KG1 (cell line): ENCODE data around the gene DMWD.
"Not testable (repeated sequence)": the region's sequence is repeated elsewhere in the genome, so short reads cannot be mapped to it uniquely, and the experiment has no call there.

ENCODE experiments used
- DNase-seq: peaks from one replicate; lab custom pipeline; 2025; lab: John Stamatoyannopoulos, UW

The DMWD gene

GRCh38 chr19:45816236-45817009 is 23.8 kb upstream of the DMWD start:
- no peak for DNase-seq

- DNase-seq: no peak
Observed at GRCh38 chr19:45815481-45816216, 23.0 kb upstream of the DMWD start.

- DNase-seq: no peak
Observed at GRCh38 chr19:45814851-45815480, 22.3 kb upstream of the DMWD start, which contains the start of gene RSPH6A. Gene RSPH6A (minus strand): TSS chr19:45815308. CDS start chr19:45815176, 132 bp downstream.

- no peak for DNase-seq
Observed at GRCh38 chr19:45814166-45814780, 21.6 kb upstream of the DMWD start.

GRCh38 chr19:45812297-45812696 is 19.7 kb upstream of the DMWD start:
- no peak for DNase-seq

- DNase-seq: peak; percentile 26
Observed at GRCh38 chr19:45809643-45810159, 17.1 kb upstream of the DMWD start.

- DNase-seq: no peak
Observed at GRCh38 chr19:45805719-45806118, 13.1 kb upstream of the DMWD start.

GRCh38 chr19:45804959-45805230 is 12.2 kb upstream of the DMWD start:
- no peak for DNase-seq

GRCh38 chr19:45804140-45804958 is 11.7 kb upstream of the DMWD start:
- no peak for DNase-seq

GRCh38 chr19:45801603-45802175 is 9.0 kb upstream of the DMWD start:
- no peak for DNase-seq

GRCh38 chr19:45800070-45800553 is 7.5 kb upstream of the DMWD start:
- no peak for DNase-seq

GRCh38 chr19:45799541-45799940 is 6.9 kb upstream of the DMWD start:
- DNase-seq: not testable (repeated sequence)

- peak; percentile 20 for DNase-seq
Observed at GRCh38 chr19:45798995-45799517, 6.4 kb upstream of the DMWD start.

- DNase-seq: no peak
Observed at GRCh38 chr19:45794627-45795026, 2.0 kb upstream of the DMWD start.

- DNase-seq: no peak
Observed at GRCh38 chr19:45793876-45794275, 1.2 kb upstream of the DMWD start.

GRCh38 chr19:45793178-45793564 is 526 bp upstream of the DMWD start:
- no peak for DNase-seq

- DNase-seq: no peak
Observed at GRCh38 chr19:45791744-45792469, 738 bp downstream of the DMWD start.

- DNase-seq: peak; percentile 69
Observed at GRCh38 chr19:45790942-45791341, 1.7 kb downstream of the DMWD start.

GRCh38 chr19:45789035-45789786 is 3.4 kb downstream of the DMWD start:
- no peak for DNase-seq
